ENCODE measurements around the gene MPRIP. TPM values are rescaled to one million over a fixed set of nuclear protein-coding genes. Genes with fewer than 3 reads are reported as not detected.

The MPRIP gene
- total and polyA plus RNA-seq, 2 of the 13 experiments (the other 11 are each of a cell fraction or from before 2014, with no cell fraction given): 50.2 to 52.4 TPM

- TF ChIP-seq THRA (CRISPR knock-in tag; IDR thresholded peaks at IDR 0.05; ENCODE audit: borderline replicate concordance): no peak
- TF ChIP-seq ARID2 (CRISPR knock-in tag; IDR thresholded peaks at IDR 0.05; ENCODE audit: borderline replicate concordance): no peak
- no peak for TF ChIP-seq YEATS2 (CRISPR knock-in tag; IDR thresholded peaks at IDR 0.05; ENCODE audit: borderline replicate concordance)
Measured at GRCh38 chr17:17070931-17071330, 28.7 kb downstream of the MPRIP start (continued).

- FAIRE-seq (no peak), ATAC-seq (no peak)
- no peak overlapping the region for H3K4me2 ChIP-seq (ENCODE audit: low read depth, low read length)
- TF ChIP-seq ZNF224 (CRISPR knock-in tag; IDR thresholded peaks at IDR 0.05): no peak
- TF ChIP-seq FOXK2 (IDR thresholded peaks at IDR 0.05): no peak
- no peak for TF ChIP-seq ZNF407 (CRISPR knock-in tag; IDR thresholded peaks at IDR 0.05; ENCODE audit: not compliant biosample characterization)
- TF ChIP-seq TCF12 (IDR thresholded peaks at IDR 0.05): no peak
- TF ChIP-seq TCF12 (CRISPR knock-in tag; IDR thresholded peaks at IDR 0.05): no peak
- no peak for TF ChIP-seq ZNF572 (CRISPR knock-in tag; IDR thresholded peaks at IDR 0.05)
- no peak for TF ChIP-seq ZFP36L1 (CRISPR knock-in tag; IDR thresholded peaks at IDR 0.05)
- no peak for TF ChIP-seq MTF2 (CRISPR knock-in tag; IDR thresholded peaks at IDR 0.05; ENCODE audit: borderline replicate concordance)
- TF ChIP-seq FOXO1 (CRISPR knock-in tag; IDR thresholded peaks at IDR 0.05): no peak
Measured at GRCh38 chr17:17071531-17072360, 29.5 kb downstream of the MPRIP start.

More at GRCh38 chr17:17071531-17072360, 29.5 kb downstream of the MPRIP start:
- intact Hi-C loops (cut with micrococcal nuclease; ENCODE audit: unreplicated experiment): no loop called here
- no peak for DNase-seq (ENCODE audit: low spot score)
- in situ Hi-C loops (cut with HindIII; ENCODE audit: extremely low pct_ligation_motif_present, low pct_unique_long_range_greater_than_20kb): no loop called here
- ChIA-PET POLR2A (interaction anchor here (1.3 kb wide), 1 partner anchor 16 kb away, joined by 3 read pairs; no protein-coding TSS in a partner anchor), CTCF (ENCODE audit: low intra/inter-chr PET ratio, low total read pairs) (no interaction called here)
- Histone ChIP-seq H3K79me2 (ENCODE audit: insufficient read depth, low read length) (peaks cover 34% of the 10 kb centered on the region), H3K36me3 (replicated peaks in 1 of 2; ENCODE audit: control insufficient read depth in 1 of 2, insufficient read depth in 2 of 2, low read length in 2 of 2) (peaks cover 3 to 16% of the 10 kb centered on the region in 2 experiments; a peak in 2 of 5 replicates), H2AFZ (ENCODE audit: low read length) (no peak overlapping the region), H3K4me3 (replicated peaks in 1 of 3; ENCODE audit: insufficient read depth in 1 of 3, low read depth in 2 of 3, low read length in 3 of 3) (no peak overlapping the region), H3K27ac (ENCODE audit: extremely low read length, insufficient read depth, low read length) (no peak overlapping the region), H3K9ac (ENCODE audit: insufficient read depth, low read depth, low read length) (no peak overlapping the region), H3K4me1 (ENCODE audit: insufficient read depth, low read length) (peaks cover 24% of the 10 kb centered on the region), H3K9me3 (ENCODE audit: low read length) (0 out of 2 replicates have a peak, but pooled peaks cover 4% of the 10 kb centered on the region), H3K27me3 (ENCODE audit: control insufficient read depth in 1 of 2, insufficient read depth in 2 of 2, low read length in 2 of 2) (no peaks in the 10 kb centered on the region), H4K20me1 (ENCODE audit: insufficient read depth, low read length) (no peaks in the 10 kb centered on the region)
- 94% methylated on average over 13 of the region's 14 CpGs for WGBS (ENCODE audit: low lambda C conversion rate)
- no TSS peak for BruUV-seq (replicated peaks)
